PFSK-1 (cell line): ENCODE results near the gene SMTNL1.

Experiments
- FOXP2 ChIP-seq: optimal IDR thresholded peaks from 2 replicates; pipeline ENCODE3; 2011; ENCODE audit warnings: borderline replicate concordance, control low read depth, inconsistent platforms; ENCODE audit not compliant: insufficient read depth; ENCODE audit errors: extremely low read length, extremely low read depth
- POLR2AphosphoS5 ChIP-seq: IDR thresholded peaks from 2 replicates; pipeline ENCODE4 v1.6.1; 2012; ENCODE audit warnings: low read depth, mild to moderate bottlenecking, control low read depth, low read length, moderate library complexity
- SIN3A ChIP-seq: IDR thresholded peaks from 2 replicates; pipeline ENCODE4 v1.6.1; 2012; ENCODE audit warnings: mild to moderate bottlenecking, low read length, moderate library complexity, borderline replicate concordance; ENCODE audit not compliant: insufficient read depth
- TAF1 ChIP-seq: IDR thresholded peaks from 2 replicates; pipeline ENCODE4 v1.6.1; 2012; ENCODE audit warnings: low read length, control low read depth, borderline replicate concordance; ENCODE audit not compliant: insufficient read depth
- TF ChIP-seq, protein P1 (sequence below), 2 experiments: IDR thresholded peaks; 2 replicates each; pipeline versions ENCODE4 v1.6.1 to v1.8.0; 2011 to 2012; ENCODE audit warnings: low read depth in 2 of 2, low read length in 2 of 2, control low read depth in 1 of 2, inconsistent platforms in 1 of 2, mild to moderate bottlenecking in 1 of 2, moderate library complexity in 1 of 2; ENCODE audit not compliant: insufficient read depth in 1 of 2

GRCh38 chr11:57502870-57503269 lies 34.5 kb upstream of the SMTNL1 start:
- no peak for TF ChIP-seq TAF1
- TF ChIP-seq POLR2AphosphoS5, result no peak
- no peak for TF ChIP-seq SIN3A
- TF ChIP-seq, protein P1, sequence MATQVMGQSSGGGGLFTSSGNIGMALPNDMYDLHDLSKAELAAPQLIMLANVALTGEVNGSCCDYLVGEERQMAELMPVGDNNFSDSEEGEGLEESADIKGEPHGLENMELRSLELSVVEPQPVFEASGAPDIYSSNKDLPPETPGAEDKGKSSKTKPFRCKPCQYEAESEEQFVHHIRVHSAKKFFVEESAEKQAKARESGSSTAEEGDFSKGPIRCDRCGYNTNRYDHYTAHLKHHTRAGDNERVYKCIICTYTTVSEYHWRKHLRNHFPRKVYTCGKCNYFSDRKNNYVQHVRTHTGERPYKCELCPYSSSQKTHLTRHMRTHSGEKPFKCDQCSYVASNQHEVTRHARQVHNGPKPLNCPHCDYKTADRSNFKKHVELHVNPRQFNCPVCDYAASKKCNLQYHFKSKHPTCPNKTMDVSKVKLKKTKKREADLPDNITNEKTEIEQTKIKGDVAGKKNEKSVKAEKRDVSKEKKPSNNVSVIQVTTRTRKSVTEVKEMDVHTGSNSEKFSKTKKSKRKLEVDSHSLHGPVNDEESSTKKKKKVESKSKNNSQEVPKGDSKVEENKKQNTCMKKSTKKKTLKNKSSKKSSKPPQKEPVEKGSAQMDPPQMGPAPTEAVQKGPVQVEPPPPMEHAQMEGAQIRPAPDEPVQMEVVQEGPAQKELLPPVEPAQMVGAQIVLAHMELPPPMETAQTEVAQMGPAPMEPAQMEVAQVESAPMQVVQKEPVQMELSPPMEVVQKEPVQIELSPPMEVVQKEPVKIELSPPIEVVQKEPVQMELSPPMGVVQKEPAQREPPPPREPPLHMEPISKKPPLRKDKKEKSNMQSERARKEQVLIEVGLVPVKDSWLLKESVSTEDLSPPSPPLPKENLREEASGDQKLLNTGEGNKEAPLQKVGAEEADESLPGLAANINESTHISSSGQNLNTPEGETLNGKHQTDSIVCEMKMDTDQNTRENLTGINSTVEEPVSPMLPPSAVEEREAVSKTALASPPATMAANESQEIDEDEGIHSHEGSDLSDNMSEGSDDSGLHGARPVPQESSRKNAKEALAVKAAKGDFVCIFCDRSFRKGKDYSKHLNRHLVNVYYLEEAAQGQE (IDR thresholded peaks at IDR 0.05; ENCODE audit: insufficient read depth in 1 of 2, low read depth in 2 of 2, low read length in 2 of 2), result no peak
- TF ChIP-seq FOXP2, result no peak
